Activated CD4-positive, alpha-beta T cell treated with anti-CD3 and anti-CD28 coated beads, Interleukin-2, amount 50 U/mL, for 48 hours (primary cell): ENCODE results near the gene PCDH12.

Experiments
- DNase-seq, 2 experiments: peaks; one replicate each; pipeline ENCODE4 v3.0.0-alpha.2; 2020

Gene PCDH12

DNA sequence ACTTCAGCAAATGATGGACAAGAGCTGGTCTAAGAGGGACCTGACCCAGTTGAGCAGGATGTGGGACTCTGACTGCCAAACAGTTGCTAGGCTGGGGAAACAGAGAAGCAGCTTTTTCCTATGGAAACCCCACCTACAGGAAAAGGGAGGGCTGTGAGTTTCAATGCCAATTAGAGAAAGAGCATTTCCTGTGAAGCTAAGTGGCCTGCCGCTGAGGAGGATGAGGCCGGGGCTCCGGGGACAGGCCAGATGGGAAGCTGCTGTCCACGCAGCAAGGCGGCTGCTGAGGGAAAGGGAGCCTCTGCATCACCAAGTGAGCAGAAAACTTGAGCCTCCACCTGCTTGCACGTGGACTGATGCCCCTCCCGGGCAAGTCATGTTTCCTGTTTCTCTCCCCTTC is at the start of gene PCDH12:
TSS of gene PCDH12 (minus strand) at position 90 of the 400 bp plus-strand sequence. CDS start 351 bp downstream, outside the sequence.
- peak; percentile 31 to 41 for DNase-seq

DNA sequence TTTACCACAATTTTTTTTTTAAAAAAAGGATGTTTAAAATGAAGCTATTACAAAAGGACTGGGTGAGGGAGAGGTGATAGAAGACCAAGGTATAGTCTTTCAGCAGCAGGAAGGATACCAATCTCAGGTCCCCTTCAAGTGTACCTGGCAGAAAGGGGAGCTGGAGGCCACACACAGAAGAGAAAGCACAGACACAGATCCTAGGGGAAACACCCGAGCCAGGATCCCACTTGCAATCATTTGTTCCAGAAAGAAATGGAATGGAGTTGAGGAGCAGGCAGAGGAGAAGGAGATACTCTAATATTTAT is 49.2 kb upstream of the PCDH12 start:
- no peak for DNase-seq

DNA sequence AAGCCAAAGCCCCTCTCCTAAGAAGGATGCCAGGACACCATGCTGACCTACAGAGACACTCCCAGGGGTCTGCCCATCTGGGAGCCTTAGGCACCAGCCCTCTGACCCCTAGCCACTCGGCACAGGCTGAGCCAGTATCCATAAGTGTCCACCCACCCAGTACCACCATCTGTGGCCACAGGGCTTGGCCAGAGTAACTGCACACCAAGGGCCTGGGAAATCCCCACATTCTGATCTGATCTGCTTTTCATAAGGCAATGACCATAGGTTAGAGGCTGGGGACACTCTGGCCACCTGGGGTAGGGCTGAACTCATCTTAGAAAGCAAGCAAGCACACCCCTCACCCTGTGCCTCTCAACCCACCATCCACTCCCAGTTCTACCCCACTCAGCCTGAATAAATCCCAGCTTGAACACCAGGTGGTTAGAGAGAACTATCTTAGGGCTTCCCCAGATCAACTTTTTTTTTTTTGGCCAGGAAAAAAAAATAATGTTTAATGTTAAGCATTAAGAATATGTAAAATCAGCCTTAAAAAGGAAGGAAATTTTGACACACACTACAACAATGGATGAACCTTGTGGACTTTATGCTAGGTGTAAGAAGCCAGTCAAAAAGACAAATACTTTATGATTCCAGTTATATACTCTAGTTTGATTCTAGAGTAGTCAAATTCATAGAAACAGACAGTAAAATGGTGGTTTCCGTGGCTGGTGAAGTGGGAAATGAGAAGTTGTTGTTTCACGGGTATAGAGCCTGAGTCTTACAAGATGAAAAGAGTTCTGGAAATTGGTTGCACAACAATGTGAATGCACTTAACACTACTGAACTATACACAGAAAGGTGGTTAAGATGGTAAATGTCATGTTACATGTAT is 48.6 kb upstream of the PCDH12 start:
- DNase-seq = no peak

DNA sequence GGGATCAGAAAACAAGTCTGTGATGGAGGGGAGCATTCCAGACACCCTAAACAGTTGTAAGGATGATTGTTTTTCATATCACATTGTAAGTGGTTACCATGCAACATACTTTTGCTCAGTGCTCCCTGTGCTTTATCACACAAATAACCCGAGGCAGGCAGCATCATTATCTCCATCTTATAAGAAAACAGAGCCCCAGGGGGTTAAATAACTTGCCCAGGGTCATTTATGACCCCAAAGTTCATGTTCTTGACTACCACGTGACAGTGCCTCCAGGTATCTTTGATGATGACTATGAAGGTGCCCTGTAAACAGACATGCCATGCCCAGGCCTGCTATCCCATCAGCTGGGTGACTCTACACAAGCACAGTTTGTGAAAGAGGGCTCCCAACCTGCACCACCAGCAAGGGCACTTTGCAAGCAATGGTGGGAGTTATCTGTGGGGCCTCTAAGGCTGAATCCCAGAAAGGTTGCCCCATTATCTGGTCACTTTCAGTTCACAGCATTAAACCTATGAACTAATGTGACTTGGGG is 45.3 kb upstream of the PCDH12 start:
- no peak for DNase-seq

DNA sequence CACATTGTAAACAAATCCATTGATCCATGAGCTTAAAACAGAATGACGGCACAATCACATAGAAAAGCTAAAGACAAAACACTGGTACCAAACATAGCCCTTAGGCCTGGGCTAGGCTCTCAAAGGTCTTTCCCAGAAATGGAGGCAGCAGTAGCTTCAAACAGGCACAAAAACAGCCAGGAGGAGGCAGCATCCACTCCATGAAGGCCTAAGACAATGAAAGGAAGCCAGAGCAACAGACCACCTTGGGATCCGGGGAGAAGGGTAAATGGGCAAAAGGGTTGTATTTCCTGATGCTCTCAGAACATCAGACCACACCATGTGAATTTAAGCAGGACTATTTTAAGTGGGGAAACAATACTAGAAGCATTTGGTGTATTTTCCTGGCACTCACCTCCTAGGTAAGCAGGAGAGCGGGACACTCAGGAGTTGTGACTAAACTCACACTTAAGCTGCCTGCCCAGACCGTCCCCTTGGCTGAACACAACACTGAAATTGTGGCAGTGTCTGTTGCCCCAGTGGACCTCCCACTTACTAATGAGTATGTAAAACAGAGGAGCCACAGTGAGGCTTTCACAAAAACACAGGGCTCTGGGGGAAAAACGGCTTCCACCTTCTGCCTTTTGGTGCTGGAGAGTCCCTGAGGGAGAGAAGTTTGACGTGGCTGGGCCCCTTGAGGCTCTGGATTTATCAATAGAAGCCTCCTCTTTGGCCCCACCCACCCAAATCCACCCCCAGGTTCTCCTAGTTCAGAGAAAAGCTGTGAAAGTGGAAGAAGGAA is 42.9 kb upstream of the PCDH12 start:
- no peak for DNase-seq

DNA sequence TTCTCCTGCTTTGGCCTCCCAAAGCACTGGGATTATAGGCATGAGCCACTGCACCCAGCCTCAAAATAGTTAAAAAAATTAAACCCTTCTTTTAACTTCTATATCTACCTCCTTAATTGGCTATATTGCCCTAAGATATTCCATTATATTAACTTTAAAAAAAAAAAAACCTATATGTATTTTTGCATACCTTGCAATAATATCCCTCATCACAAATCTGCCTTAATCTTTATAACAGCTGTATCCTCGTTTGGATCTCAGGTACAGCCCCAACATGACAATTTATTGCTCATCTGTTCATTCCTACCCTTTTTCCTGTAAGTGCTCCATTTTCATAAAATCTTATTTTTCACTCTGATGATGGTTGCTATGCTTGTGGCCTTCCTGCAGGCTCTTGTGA is 42.2 kb upstream of the PCDH12 start:
- no peak for DNase-seq

DNA sequence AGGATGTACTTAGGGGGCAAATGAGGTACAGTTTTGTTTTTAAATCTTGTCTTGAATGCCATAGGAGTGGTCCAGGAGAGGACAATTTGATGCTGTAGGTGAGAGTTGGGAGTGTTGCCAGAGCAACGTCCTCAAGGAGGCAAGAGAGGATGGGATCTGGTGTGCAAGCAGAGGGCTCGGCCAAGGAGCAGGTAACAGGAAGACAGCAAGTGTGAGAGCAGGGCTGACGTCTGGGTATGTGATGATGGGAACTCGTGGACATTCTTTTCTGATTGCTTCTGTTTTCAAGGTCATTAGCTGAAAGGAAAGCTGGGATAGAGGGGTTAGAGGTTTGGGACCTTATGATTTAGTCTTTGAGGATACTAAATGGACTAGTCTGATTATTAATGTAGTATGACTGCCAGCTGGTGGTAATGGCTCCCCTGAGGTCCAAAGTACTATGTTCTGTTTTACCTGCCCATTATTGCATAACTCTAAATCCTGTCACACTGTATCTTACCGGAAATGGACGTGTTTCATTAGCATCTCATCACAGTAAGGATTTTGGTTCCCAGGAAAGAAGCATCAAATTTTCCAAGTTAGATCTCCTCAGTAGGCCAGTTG is 39.5 kb upstream of the PCDH12 start:
- DNase-seq = no peak

DNA sequence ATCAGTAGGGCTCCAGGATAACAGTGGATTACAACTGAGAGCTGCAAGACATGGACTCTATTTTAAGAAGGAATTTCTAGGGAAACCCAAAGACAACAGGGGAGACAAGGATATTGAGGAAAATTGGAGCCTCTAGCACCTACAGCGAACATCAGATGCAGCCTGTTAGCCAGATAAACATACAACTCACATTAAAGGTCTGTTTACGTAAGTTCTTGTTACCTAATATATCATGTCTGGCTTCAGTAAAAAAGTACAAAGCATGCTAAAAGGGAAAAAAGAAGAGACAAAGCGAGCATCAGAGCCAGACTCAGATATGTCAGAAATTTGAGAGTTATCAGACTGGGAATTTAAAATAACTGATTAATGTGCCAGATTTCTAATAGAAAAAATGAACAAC is 37.7 kb upstream of the PCDH12 start:
- no peak for DNase-seq

DNA sequence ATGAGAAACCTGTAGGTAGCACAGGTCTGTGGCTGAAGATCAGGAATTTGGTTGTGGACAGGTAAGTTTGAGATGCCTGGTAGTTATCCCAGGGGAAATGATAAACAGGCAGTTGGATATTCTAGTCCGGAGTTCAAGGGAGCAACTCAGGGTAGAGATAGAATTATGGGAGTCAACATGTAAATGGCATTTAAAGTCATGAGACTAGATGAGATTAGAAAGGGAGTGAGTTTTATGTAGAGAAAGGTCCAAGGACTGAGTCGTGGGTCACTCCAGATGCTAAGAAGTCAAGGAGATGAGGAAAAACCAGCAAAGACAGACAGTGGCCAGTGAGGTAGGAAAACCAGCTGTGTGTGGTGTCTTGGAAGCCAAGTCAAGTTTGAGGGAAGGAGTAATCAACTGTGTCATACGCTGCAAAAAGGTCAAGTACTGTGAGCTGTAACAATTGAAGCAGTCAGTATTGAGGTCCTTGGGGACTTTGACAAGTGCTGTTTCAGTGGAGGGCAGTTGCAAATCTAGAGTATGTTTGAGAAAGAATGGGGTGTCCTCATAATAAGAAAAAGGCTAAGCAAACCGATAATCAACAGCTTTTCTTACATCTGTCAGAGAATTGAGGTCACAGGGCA is 36.6 kb upstream of the PCDH12 start:
- DNase-seq = no peak

DNA sequence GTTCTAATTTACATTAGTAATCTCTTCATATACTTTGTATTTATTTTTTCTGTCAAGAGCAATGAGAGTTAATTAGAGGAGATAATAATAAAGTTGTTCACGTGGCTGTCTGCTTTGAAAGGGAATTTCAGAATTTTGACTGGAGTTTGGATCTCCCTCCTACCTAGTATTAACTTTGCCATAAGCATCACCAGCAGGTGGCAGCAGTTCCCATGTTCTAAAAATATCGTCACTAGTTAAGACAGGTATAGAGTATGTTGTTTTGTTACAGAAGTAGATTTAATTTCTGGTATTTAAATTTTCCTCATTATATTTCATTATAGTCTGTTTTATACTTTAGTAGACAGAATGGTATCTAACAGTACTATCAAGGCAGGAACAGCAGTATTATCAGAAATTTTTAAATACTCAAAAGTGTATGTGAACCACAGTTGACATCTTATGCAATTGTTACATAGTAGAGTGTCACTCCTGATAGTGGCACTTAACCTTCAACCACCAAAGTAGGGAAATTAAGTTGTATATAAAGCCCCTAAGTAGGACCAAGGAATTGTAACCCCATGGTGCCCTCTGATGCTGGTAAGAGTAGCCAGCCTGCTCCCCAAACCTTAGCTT is 34.5 kb upstream of the PCDH12 start:
- peak; percentile 87 to 88 for DNase-seq

DNA sequence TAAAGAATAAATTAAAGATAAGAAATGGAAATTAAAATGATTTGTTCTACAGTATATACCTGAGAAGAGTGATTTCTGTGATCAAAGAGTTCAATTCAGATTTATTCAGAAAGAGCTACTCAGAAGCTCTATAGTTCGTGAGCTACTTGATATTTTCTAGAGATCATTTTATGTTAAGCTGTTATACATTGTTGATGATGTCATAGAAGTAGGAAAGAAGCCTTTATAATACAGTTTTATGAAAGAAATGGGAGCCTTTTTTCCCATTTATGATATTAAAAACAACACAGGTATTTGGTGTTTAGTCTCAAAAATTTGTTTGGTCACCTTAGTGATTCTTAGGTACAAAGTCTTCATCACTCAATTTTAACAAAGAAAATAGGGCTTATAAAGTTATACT is 31.7 kb upstream of the PCDH12 start:
- DNase-seq = no peak

DNA sequence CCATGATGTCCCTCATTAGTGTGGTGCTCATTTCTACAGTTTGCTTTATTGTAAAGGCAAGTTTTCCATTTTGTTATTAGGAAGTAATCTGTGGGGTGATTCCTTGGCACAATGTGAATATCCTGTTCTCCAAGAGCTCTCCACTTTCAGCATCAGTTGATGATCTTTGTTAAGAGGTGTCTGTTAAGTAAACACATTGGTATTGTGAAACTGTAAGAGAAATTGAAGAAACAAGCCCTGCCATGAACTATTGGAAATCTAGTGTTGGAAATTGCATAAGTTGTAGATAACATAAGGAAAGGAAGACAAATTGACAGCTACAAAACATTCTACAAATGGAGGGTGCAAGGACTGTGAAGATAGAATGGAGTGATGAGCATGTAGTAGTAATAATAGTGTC is 28.1 kb upstream of the PCDH12 start:
- DNase-seq = no peak

DNA sequence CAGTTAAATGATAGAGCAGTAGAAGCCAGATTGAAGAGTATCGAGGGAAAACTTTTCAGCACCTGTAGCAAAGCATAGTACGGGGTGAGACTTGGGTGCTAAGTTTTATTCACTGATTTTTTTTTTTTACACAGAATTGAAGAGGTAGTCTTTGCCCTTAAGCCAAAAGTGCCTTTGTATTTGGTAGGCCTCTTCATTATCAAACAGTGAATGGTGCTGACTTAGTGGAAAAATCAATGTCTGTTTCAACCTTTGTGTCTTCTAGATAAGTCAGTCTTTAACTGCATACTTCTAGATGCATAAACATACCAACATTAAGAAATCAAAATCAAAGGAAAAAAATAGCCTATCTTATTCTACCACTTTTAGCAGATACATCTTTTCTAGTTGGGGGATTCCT is 24.6 kb upstream of the PCDH12 start:
- no peak for DNase-seq

DNA sequence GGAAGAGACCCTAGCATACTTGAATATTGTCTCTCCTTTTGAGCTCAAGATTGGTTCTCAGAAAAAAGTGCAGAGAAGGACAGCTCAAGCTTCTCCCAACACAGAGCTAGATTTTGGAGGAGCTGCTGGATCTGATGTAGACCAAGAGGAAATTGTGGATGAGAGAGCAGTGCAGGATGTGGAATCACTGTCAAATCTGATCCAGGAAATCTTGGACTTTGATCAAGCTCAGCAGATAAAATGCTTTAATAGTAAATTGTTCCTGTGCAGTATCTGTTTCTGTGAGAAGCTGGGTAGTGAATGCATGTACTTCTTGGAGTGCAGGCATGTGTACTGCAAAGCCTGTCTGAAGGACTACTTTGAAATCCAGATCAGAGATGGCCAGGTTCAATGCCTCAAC is 20.4 kb upstream of the PCDH12 start:
- DNase-seq = no peak

DNA sequence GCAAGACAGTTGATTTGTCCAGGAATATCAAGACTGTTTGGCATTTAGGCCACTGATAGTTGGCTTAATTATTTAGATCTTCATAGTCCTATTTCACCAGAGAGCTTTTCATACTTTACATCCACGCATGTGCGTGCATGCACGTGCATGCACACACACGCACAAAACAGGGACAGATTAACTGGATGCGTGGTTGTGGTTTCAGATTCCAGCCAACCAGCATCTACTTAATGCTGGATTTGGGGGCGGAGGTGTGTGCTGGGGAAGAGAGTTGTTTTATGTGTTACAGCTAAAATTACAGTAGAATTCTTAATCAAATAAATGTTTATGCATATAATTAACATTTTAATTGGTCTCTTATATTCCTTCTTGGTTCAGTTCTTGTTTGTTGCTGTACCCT is 18.2 kb upstream of the PCDH12 start:
- no peak for DNase-seq

DNA sequence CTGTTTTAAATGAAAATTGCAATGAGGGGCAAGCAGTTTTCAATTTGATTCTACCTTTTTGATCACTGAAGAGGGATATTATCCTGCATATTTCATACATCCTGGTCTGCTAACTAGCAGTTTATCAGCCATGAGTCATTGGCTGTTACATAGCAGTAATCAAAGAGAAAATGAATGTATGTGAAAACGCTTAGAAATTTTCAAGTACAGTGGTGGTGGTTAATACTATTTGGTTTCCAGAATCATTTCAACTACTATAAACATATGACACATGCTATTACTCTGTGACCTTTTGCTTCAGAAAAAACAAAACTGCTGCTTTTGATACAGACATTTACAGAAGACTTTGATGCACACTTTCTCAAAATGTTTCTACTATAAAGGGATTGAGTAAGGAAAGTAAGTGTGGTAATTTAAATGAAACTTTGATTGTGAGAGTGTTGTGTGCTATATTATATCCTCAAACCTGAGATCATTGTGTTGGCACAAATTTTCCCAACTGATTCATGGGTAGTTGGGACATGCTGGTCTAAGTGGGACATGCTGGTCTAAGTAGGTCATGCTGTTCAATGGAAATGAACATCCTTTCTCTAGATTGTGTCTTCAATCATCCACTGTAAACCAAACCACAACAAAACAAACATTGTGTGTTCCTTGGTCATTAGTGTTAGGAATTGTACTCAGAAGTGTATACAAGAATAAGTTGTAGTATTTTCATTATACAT is 16.0 kb upstream of the PCDH12 start:
- DNase-seq = no peak

DNA sequence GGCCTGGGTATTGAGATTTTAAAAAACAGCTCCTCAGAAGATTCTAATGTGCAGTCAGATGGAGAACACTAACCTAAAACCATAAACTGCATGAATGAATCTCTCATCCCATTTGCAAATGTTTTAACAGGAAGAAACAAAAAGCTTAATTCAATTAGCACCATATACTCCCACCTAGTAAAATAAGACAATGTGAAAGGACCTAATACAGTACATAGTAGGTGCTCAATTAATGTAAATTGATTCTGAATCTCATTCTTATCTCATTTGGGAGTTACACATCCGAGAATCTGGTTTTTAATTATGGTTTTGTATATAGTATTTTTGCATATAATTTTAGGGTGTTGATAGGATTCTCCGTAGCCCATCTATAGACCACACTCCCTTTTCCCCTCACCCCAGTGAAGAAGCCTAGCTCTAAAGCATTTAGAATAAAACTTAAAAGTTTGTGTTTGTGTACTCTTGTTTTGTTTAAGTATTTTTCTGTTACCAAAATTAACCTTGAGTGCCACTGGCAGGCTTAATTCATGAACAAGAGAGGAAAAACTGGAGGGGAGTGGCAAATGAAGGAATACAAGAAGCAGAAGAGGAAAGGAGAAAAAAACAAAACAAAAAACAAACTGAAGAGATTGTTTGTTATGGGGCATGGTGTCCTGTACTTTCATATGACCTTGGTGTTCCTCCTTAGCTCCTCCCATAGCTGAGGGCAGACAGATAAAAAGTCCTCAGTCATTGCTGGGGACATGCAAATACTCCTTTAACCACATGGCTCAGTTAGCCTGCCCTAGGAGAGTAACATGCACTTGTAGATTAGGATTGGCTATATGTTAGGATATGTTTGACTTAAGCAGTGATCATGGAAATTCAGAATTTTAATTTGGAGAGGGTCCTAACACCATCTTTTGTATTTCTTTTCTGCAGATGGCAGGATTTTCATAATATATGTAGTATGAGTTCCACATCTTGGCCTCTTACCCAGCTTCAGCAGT is 12.1 kb upstream of the PCDH12 start:
- DNase-seq = no peak

DNA sequence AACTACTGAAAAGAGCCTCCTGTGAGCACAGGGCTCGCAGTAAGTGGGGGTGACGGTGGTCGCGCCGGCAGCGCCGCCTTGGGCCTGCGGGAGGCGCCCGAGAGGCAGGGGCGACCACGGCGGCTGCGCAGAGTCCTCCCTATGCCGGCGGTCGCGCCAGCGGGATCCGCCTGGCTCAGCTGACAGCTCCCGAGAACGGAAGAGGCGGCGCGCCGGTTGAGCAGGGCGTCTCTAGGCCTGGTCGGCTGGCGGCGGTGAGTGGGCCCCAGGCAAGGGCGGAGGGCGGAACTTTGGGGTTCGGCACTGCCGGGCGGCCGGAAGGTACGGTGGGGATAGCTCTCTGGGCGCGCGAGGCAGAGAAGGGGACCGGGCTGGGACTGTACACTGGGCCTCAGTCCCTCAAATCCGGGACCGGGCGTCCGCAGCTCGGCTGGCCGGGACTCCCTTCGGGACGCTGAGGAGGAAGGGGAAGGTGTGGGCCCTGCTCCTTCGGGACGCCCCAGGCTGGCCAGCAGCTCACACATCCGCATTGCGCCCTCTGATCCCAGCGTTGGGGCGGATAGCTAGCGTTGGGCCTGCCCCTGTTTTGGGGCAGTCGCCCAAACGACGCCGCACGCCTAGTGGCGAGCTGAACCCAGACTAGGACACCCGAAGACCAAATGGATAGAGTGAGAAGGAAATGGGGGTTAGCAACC is 11.1 kb upstream of the PCDH12 start, which contains the start of gene RNF14:
TSS of gene RNF14 (plus strand) at position 192 of the 695 bp plus-strand sequence. CDS start 4,484 bp downstream, outside the sequence.
- peak; percentile 93 to 94 for DNase-seq

DNA sequence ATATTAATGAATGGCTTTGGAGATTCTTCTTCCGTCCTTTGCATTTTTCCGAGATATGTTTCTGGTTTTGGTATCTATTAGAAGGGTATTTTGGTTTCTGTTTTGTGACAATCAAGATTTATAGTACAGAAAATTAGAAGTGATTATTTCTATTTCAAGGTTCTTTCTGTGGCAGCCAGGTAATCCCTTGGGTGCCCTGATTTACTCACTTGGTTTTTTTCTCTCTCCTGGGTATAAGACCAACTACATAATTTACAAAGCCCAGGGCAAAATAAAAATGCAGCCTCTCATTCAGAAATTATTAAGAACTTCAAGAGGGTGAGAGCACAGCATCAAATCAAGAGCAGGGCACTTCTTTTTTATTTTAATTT is 8.9 kb upstream of the PCDH12 start:
- DNase-seq = no peak
